Measurements from ENCODE around the gene ZNF10.

The ZNF10 gene

GRCh38 chr12:133201888-133202287 is 71.5 kb downstream of the ZNF10 start:
- no peak for DNase-seq (ENCODE audit: low spot score)

DNA sequence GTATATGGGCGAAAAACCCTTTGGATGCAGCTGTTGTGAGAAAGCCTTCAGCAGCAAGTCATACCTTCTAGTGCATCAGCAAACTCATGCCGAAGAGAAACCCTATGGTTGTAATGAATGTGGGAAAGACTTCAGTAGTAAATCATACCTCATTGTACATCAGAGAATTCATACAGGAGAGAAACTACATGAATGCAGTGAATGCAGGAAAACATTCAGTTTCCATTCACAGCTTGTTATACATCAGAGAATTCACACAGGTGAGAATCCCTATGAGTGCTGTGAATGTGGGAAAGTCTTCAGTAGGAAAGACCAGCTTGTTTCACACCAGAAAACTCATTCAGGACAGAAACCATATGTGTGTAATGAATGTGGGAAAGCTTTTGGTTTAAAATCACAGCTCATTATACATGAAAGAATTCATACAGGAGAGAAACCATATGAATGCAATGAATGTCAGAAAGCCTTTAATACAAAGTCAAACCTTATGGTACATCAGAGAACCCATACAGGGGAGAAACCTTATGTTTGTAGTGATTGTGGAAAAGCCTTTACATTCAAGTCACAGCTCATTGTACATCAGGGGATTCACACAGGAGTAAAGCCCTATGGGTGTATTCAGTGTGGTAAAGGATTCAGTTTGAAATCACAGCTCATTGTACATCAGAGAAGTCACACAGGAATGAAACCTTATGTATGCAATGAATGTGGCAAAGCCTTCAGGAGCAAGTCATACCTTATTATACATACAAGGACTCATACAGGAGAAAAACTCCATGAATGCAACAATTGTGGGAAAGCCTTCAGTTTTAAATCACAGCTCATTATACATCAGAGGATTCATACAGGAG is 72.3 kb downstream of the ZNF10 start:
- no peak for DNase-seq (ENCODE audit: low spot score)

DNA sequence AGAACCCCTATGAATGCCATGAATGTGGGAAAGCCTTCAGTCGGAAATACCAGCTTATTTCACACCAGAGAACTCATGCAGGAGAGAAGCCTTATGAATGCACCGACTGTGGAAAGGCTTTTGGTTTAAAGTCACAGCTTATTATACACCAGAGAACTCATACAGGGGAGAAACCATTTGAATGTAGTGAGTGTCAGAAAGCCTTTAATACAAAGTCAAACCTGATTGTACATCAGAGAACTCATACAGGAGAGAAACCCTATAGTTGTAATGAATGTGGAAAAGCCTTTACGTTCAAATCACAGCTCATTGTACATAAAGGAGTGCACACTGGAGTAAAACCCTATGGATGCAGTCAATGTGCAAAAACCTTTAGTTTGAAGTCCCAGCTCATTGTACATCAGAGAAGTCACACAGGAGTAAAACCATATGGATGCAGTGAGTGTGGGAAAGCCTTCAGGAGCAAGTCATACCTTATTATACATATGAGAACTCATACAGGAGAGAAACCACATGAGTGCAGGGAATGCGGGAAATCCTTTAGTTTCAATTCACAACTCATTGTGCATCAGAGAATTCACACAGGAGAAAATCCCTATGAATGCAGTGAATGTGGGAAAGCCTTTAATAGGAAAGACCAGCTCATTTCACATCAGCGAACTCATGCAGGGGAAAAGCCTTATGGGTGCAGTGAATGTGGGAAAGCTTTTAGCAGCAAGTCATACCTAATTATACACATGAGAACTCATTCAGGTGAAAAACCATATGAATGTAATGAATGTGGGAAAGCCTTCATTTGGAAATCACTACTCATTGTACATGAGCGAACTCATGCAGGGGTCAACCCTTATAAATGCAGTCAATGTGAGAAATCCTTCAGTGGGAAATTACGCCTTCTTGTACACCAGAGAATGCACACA is 73.2 kb downstream of the ZNF10 start:
- DNase-seq (ENCODE audit: low spot score) = no peak

DNA sequence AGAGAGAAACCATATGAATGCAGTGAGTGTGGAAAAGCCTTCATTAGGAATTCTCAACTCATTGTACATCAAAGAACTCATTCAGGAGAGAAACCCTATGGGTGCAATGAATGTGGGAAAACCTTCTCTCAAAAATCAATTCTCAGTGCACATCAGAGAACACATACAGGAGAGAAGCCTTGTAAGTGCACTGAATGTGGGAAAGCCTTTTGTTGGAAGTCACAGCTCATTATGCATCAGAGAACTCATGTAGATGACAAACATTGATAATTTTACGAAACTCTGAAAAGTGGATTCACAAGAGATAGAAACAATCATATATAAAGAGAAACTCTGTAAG is 73.8 kb downstream of the ZNF10 start:
- DNase-seq (ENCODE audit: low spot score) = no peak

GRCh38 chr12:133206390-133206789 is 76.0 kb downstream of the ZNF10 start:
- no peak for DNase-seq (ENCODE audit: low spot score)

All from HuH-7.5 (cell line).